A673 (cell line): Measurements from ENCODE around the gene CHMP6. TPM values are rescaled to one million over a fixed set of nuclear protein-coding genes. Genes with fewer than 3 reads are reported as not detected.

Experiments
- BruUV-seq: library from RNA; stranded (reverse); fragments of 400-500 nt; replicated peaks from 2 replicates; lab custom pipeline; 2021; lab: Mats Ljungman, UMichigan
- CTCF ChIA-PET: fragments of 300-600 bp; sonication (Branson Sonifier 250); formaldehyde crosslinking; loops from one replicate; lab custom pipeline; 2022; ENCODE audit warnings: antibody characterized with exemption; lab: Charles Lee
- POLR2A ChIA-PET: fragments of 300-600 bp; sonication (Branson Sonifier 250); formaldehyde crosslinking; loops from one replicate; lab custom pipeline; 2022; ENCODE audit warnings: antibody characterized with exemption; ENCODE audit not compliant: low non-redundant PET; lab: Charles Lee
- DNase-seq: peaks from one replicate; pipeline ENCODE4 v3.0.0-alpha.2; 2015; ENCODE audit warnings: low spot score
- H3K27ac ChIP-seq: fragments of 200-600 bp; sonication (generic); 2 replicates; pipeline ENCODE4 v1.5.1; 2016; ENCODE audit warnings: mixed run types, low read depth, mild to moderate bottlenecking, mixed read lengths, antibody characterized with exemption, low read length; ENCODE audit not compliant: poor library complexity, severe bottlenecking
- H3K27me3 ChIP-seq: fragments of 200-600 bp; sonication (generic); replicated peaks from 2 replicates; pipeline ENCODE4 v1.6.1; 2017; ENCODE audit warnings: mixed run types, low read depth, mild to moderate bottlenecking, mixed read lengths, antibody characterized with exemption, low read length; ENCODE audit not compliant: insufficient read depth, poor library complexity
- H3K36me3 ChIP-seq: fragments of 200-600 bp; sonication (generic); 2 replicates; pipeline ENCODE4 v1.6.1; 2016; ENCODE audit warnings: mixed run types, mild to moderate bottlenecking, mixed read lengths, antibody characterized with exemption, low read length; ENCODE audit not compliant: insufficient read depth, poor library complexity, severe bottlenecking
- H3K4me1 ChIP-seq: fragments of 200-600 bp; sonication (generic); 2 replicates; pipeline ENCODE4 v1.6.1; 2017; ENCODE audit warnings: mixed run types, mild to moderate bottlenecking, mixed read lengths, antibody characterized with exemption, low read length; ENCODE audit not compliant: insufficient read depth, poor library complexity, severe bottlenecking
- H3K4me3 ChIP-seq: fragments of 200-600 bp; sonication (generic); 2 replicates; pipeline ENCODE4 v1.5.1; 2016; ENCODE audit warnings: low read depth, mixed run types, mild to moderate bottlenecking, mixed read lengths, low read length; ENCODE audit not compliant: poor library complexity, severe bottlenecking
- H3K9me3 ChIP-seq: fragments of 200-600 bp; sonication (generic); 2 replicates; pipeline ENCODE4 v1.6.1; 2016; ENCODE audit warnings: mixed run types, low read depth, mild to moderate bottlenecking, mixed read lengths, antibody characterized with exemption, low read length; ENCODE audit not compliant: poor library complexity, severe bottlenecking
- EZH2 ChIP-seq: fragments of 200-600 bp; sonication (generic); IDR thresholded peaks from 2 replicates; pipeline ENCODE4 v1.6.1; 2017; ENCODE audit warnings: borderline replicate concordance, low read depth, mild to moderate bottlenecking, mixed read lengths, antibody characterized with exemption, low read length; ENCODE audit not compliant: poor library complexity, severe bottlenecking
- intact Hi-C: fragments of 100-400 bp; cut with micrococcal nuclease; formaldehyde crosslinking; loops from one replicate; pipeline ENCODE4 v1.10.0; 2022; ENCODE audit not compliant: unreplicated experiment
- total RNA-seq: library from RNA; stranded (reverse); gene quantifications from 2 replicates; pipeline ENCODE4 v1.2.3, GENCODE V29; 2021
- TF ChIP-seq, protein P1 (sequence below): fragments of 300-800, 200-600 bp; sonication (generic); conservative IDR thresholded peaks from 2 replicates; pipeline ENCODE4 v1.5.1; 2017; ENCODE audit warnings: low read depth, mild to moderate bottlenecking, antibody characterized with exemption, low read length, moderate library complexity, mixed read lengths

Gene CHMP6
- total RNA-seq, 1 experiment from 2014 or later: 18.7 TPM

DNA sequence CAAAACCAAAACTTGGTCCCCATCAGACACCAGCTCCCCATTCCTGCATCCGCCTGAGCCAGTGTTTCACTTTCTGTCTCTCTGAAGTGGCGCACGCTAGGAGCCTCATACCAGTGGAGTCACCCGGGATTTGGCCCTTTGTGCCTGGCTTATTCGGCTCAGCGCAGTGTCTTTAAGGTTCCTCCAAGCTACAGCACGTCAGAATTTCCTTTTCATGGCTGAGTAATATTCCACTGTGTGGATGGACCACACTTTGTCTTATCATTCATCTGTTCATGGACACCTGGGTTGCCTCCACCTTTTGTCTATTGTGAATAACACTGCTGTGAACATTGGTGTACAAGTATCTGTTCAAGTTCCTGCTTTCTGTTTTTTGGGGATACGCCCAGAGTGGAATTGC, 45.2 kb upstream of the CHMP6 start:
- no peak for DNase-seq
- POLR2A ChIA-PET: no interaction called here
- intact Hi-C loops: no loop called here

DNA sequence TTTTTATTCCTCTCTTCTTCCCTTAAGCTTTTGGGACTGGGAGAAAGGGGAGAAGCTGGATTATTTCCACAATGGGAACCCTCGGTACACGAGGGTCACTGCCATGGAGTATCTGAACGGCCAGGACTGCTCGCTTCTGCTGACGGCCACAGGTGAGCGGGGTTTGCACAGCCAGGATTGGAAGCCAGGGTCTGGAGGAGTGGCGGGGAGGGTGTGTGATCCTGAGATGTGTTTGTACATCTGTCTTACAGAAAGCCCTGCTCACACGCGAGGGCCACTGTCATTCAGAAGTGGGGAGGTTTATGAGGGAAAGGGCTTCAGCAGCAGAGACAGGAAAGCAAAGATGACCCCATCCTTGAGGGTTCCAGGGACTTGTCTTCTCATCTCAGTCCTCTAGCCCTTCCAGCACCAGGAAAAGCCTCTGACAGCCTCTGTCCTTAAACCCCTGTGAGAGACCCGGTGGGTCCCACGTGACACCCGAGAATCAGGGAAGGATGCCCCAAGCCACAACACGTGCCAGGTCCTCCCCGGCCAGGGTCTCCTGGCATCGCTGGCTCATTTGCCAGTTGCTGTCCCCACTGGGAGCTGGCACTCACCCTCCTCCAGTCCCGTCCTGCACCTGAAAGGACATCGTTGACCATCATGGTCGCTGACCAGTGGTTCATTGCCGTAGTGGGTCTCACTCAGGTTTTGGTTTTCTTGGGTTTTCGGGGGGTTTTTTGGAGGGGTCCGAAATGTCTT, 44.3 kb upstream of the CHMP6 start:
- H3K4me3 ChIP-seq: no peak overlapping the region
- no peaks in the 10 kb centered on the region for H3K9me3 ChIP-seq
- no TSS peak for BruUV-seq
- peaks cover 23% of the 10 kb centered on the region for H3K4me1 ChIP-seq
- no peaks in the 10 kb centered on the region for H3K27me3 ChIP-seq
- DNase-seq: no peak
- CTCF ChIA-PET: interaction anchor here (0.6 kb wide), 1 partner anchor 36 kb away, joined by 4 read pairs; no protein-coding TSS in a partner anchor
- no peak overlapping the region for H3K27ac ChIP-seq
- H3K36me3 ChIP-seq: no peaks in the 10 kb centered on the region
- TF ChIP-seq, protein P1, sequence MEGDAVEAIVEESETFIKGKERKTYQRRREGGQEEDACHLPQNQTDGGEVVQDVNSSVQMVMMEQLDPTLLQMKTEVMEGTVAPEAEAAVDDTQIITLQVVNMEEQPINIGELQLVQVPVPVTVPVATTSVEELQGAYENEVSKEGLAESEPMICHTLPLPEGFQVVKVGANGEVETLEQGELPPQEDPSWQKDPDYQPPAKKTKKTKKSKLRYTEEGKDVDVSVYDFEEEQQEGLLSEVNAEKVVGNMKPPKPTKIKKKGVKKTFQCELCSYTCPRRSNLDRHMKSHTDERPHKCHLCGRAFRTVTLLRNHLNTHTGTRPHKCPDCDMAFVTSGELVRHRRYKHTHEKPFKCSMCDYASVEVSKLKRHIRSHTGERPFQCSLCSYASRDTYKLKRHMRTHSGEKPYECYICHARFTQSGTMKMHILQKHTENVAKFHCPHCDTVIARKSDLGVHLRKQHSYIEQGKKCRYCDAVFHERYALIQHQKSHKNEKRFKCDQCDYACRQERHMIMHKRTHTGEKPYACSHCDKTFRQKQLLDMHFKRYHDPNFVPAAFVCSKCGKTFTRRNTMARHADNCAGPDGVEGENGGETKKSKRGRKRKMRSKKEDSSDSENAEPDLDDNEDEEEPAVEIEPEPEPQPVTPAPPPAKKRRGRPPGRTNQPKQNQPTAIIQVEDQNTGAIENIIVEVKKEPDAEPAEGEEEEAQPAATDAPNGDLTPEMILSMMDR: no peak
- TF ChIP-seq EZH2: no peak
- POLR2A ChIA-PET: no interaction called here
- intact Hi-C loops: no loop called here

More for the DNA sequence above, 45.2 kb upstream of the CHMP6 start:
- no peaks in the 10 kb centered on the region for H3K27me3 ChIP-seq
- no peaks in the 10 kb centered on the region for H3K9me3 ChIP-seq
- no TSS peak for BruUV-seq
- H3K4me3 ChIP-seq: no peak overlapping the region
- H3K36me3 ChIP-seq: no peaks in the 10 kb centered on the region
- no peak for TF ChIP-seq EZH2
- TF ChIP-seq, protein P1: no peak
- no peak overlapping the region for H3K27ac ChIP-seq
- H3K4me1 ChIP-seq: peaks cover 32% of the 10 kb centered on the region
- CTCF ChIA-PET: interaction anchor here (0.6 kb wide), 1 partner anchor 37 kb away, joined by 4 read pairs; no protein-coding TSS in a partner anchor

DNA sequence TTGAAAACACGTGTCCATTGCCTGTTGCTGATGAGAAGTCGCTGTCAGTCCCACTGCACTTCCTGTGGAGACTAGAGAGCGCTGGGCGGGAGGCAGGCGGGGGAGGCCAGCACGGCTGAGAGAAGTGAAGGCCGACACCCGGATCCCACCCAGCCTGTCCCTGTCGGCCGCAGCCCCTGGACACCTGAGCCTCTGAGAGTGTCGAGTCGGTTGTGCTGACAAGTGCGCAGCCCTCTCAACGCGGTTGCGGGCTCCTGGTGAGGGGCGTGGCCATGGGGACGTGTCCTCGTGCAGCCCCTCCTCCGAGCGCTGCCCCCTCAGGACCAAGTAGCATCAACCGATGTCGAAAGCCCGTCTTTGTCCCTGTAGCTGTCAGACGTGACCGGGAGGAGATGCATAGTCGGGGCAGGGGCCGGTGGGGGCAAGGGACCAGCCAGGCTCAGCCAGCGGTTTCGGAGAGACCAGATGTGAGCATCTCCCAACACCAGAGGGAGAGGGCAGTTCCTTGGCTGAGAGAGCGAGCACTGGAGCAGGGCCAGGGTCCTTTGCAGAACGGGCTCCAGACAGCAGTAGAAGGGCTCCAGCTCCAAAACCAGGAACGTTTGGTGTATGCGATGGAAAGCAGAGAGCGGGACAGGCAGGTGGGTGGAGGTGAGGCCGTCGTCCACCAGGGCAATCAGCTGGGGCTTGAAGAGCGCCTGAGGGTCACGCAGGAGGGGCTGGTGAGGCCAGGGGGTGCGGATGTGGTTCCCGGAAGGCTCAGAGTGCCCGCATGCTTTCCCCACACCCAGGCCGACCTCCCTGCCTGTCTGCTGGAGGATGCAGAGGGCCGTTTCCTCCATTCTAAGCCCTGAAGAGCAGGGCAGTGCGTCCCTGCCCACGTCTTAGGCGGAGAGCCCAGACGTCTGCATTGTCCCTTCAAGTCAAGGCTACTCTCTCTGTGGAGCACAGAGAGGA, 43.3 kb upstream of the CHMP6 start:
- POLR2A ChIA-PET: no interaction called here
- intact Hi-C loops: no loop called here
- no peak for DNase-seq
- Histone ChIP-seq H3K36me3 (no peaks in the 10 kb centered on the region), H3K4me1 (peaks cover 13% of the 10 kb centered on the region), H3K27ac (no peak overlapping the region), H3K4me3 (no peak overlapping the region), H3K9me3 (no peaks in the 10 kb centered on the region), H3K27me3 (no peaks in the 10 kb centered on the region)
- BruUV-seq: no TSS peak
- CTCF ChIA-PET: no interaction called here
- TF ChIP-seq, protein P1: no peak
- TF ChIP-seq EZH2: no peak
